ELF-1 (cell line): ENCODE results near the gene NDUFB1.
A peak's percentile ranks its signal among the peaks of the same experiment; 100 is the strongest.

ENCODE experiments used
- DNase-seq: peaks from one replicate; pipeline ENCODE4 v3.0.0-alpha.2; 2016; ENCODE audit warnings: low read depth, low spot score

Gene NDUFB1

DNA sequence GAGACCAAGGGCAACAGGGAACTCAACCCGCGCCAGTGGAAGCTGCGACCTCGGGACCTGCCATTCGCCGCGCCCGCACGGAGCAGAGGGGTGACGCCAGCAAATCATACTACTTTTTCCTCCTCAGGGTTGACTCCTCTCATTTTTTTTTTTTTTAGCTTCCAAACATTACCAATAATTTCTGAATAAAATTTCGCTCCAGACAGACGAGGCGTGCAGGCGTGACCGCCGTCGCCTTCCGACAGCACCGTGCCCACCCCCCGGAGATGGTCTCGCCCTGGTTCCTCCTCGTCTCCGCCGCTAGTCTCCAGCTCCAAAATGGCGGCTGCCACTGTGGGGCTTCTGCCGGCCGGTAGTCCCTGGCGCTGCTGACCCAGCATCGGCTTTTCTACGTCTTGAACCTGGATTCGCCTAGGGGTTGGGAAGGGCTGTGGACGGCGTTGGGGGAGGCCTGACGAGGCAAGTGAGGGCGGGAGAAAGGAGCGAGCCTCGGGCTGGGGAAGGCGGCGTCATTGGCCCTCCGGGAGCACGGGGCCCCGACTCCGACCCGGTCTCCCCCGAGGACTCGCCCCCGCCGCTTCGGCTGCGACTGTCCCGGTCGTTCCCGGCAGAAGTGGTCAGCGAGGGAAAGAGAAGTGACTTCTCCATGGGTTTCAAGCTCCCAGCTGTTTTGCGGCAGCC, at the start of gene NDUFB1, which contains the start of gene CPSF2:
NDUFB1 (minus strand) TSS at position 37 of the 681 bp plus-strand sequence. CDS start 4,069 bp downstream, outside the sequence.
CPSF2 (plus strand) TSS at position 300 of the 681 bp plus-strand sequence. CDS start 9,016 bp downstream, outside the sequence.
- peak; percentile 90 for DNase-seq

DNA sequence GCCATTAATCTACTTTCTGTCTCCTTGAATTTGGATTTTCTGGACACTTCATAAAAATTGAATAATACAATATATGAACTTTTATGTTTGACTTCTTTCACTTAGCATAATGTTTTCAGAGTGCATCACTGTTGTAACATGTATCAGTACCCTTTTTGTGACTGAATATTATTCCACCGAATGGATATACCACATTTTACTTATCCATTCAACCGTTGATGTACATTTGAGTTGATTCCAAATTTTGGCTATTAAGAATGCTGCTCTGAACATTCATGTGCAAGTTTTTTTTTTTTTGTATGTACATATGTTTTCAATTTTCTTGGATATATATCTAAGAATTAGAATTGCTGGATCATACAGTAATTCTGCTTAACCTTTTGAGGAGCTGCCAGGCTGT, 43.5 kb upstream of the NDUFB1 start:
- DNase-seq, result no peak

DNA sequence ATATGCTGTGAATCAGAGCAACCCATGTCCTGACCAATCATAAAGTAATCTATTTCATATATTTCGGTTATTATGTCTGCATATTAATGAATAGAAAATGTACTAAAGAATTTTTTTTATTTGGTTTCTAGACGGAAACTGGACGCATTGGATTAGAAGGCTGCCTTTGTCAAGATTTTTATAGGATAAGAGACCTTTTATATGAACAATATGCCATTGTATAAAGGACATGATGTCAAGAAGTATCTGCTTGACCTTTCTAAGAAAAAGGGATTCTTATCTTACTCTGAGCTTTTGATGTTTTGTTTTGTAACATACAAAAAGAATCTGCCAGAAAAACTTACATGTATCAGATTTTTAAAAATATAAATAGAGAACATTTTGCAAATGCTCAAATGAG, 40.0 kb upstream of the NDUFB1 start:
- no peak for DNase-seq

DNA sequence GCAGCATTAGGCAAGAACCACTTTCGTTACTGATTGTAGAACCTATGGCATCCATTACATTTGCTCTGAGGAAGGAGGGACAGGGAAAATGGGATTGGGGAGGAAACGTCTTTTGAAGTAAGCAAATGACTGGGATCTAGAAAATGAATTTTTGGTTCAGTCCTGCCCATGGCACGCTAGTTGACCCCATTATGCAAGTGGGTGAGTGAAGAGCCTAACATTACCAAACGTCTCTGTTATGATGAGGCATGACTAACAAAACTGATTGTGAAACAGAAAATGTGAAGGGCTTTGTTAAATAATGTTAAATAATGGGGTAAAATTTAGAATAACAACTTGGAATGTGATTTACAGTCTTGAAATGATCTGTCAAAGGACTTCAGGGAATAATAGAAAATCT, 39.1 kb upstream of the NDUFB1 start:
- no peak for DNase-seq

DNA sequence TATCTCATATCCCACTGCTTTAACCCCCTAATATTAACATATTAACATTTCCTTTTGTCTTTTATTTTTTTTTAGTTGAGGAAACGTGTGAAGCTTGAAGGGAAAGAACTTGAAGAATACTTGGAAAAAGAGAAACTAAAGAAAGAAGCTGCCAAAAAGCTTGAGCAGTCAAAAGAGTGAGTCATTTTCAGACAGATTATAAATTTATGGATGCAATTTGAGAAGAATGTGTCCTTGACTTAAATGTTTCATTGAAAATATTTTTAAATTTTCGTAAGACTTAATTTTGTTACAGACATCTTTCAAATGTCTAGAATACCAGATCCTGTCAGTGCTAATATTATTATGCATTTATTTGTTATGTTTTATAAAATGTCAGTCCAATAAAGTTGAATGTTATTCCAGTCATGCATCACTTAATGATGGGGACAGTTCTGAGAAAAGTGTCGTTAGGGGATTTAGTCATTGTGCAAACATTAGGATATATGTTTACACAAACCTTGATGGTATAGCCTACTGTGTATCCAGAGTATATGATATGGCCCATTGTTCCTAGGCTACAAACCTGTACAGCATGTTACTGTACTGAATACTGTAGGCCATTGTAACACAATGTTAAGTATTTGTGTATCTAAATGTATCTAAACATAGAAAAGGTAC, 32.9 kb upstream of the NDUFB1 start:
- no peak for DNase-seq

DNA sequence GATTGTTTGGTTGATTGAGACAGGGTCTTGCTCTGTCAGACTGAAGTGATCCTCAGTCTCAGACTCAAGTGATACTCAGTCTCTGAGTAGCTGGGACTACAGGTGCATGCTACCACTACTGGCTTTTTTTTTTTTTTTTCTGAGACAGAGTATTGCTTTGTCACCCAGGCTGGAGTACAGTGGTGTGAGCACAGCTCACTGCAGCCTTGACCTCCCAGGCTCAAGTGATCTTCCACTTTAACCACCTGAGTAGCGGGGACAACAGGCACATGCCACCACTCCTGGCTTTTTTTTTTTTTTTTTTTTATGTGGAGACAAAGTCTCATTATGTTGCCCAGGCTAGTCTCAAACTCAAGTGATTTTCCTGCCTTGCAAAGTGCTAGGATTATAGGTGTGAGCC, 32.1 kb upstream of the NDUFB1 start:
- DNase-seq, result no peak

DNA sequence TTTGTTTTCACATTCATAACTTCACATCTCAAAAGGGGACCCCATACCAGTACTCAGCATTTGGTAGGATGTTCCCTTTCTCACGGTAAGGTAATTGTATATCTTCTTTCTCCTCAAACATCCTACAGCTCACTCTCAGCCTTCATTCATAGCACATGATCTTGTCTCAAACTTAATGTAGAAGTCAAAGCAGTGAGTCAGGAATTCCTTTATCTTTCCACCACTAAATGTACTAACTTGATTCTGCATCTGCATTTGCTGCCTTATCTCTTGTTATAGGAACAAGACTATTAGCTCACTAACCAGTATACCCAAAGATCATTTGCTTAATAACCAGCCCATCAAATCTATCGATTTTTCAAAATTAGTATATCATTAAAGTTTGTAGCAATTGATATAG, 23.2 kb upstream of the NDUFB1 start:
- DNase-seq, result no peak

DNA sequence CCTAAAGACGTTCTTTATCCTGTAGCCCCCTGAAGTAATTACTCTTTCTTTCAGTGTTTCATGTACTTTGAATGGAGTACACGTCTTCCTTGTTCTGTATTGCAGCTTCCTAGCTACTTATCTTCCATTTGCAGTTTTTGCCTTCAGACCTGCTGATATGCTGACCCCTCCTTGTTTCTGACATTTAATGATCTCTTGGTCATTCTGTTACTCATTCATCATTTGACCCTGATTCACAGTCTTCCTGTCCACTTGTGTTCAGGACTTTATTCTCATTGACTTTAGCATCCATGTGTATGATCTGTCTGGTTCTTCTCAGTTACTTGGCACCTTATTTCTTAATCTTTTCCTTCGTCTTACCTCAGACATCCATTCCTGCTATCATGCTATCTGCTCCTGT, 22.5 kb upstream of the NDUFB1 start:
- no peak for DNase-seq

DNA sequence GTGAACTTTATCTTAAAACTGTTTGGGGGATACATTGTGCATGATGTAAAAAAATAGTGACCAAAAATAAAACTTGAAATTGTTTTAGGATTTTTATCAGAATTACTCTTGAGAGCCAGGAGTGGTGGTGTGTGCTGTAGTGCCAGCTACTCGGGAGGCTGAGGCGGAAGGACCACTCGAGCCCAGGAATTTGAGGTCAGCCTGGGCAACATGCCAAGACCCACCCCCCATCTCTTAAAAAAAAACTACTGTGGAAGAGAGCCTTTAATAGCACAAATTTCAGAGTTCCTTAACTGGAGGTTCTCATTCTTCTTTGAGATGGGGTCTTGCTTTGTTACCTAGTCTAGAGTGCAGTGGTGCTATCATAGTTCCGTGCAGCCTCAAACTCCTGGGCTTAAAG, 21.8 kb upstream of the NDUFB1 start:
- DNase-seq, result no peak

DNA sequence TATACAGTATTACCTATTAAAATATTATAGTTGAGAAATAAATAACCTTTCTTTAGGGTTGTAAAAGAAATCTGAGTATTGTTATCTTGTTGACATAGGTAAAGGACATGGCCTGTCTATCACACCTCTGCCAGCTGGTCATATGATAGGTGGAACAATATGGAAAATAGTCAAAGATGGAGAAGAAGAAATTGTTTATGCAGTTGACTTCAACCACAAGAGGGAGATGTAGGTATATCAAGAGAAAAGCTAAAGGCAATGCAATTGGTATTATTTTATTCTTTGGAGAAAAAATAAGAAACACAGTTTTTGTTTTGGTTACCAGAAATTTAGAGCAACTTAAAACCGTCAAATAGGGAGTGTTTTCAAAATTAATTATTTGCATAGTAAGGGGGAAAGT, 13.8 kb upstream of the NDUFB1 start:
- DNase-seq, result no peak

DNA sequence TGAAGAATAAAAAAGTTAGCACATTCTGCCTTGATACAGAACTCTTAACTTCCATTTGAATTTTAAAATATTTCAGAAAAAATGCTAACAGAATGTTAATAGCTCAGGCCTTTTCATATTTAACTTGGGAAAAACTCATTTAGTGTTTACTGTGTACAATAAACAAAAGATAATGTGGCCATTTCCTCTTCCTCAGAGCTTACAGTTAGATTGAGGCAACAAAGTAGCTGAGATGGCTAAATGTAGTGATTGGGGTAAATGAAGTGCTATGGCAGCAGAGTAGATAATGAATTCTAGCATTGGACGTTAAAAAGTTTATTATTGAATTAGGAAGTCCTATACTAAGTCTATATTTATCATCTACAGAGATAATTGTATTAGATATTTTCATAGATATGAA, 12.9 kb upstream of the NDUFB1 start:
- DNase-seq, result no peak

DNA sequence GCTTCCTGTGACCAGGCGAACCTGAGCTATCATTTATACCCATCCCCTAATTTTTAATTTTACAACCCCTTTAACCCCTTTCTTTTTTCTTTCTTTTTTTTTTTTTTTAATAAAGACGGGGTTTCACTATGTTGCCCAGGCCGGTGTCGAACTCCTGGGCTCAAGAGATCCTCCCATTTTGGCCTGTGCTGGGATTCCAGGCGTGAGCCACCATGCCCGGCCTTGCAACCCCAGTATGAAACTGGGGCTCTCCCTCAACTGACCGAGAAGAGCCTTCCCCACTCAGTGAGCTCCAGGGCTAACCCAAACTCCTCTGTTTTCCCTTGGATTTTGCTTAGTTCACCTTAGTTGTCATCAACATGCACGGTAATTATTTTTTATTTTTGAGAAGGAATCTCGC, 1.3 kb upstream of the NDUFB1 start:
- peak; percentile 12 for DNase-seq

DNA sequence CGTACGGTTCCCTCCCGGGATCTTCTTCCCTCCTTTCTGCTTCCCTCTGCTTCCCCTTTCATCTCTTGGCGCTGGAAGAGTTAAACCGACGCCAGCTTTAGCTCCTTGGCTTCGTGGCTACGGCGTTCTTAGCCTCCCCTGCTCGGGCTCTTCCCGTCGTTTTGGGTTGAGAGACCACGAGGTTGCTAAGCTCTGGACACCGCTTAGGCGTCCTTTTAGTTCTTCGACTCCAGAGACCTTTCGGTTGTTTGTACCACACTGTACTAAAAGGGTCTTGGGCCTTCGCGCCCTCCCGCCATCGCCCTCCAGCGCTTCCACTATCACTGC, 808 bp upstream of the NDUFB1 start:
- DNase-seq, result no peak

DNA sequence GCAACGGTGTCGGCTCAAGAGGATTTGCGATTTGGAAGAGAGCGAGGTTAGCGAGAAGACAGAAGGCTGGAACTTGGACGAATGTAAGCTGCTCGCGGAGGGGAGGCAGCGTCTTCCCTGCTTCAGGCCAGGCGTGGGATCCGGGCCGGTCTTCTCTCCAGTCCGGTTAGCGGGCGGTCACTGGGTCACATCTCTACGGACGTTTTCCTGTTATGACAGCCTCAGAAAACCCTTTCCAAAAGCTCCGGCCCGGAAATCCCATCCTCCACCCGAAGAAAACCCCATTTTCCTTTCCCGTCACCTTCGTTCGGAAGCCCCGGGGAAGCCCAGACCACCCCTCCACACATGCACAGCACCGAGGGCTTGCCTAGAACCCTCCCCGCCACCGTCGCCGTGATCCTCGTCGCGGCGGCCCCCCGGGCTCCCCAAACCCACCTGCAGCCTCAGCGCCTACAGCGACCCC, 268 bp downstream of the NDUFB1 start:
- DNase-seq, result peak; percentile 33

DNA sequence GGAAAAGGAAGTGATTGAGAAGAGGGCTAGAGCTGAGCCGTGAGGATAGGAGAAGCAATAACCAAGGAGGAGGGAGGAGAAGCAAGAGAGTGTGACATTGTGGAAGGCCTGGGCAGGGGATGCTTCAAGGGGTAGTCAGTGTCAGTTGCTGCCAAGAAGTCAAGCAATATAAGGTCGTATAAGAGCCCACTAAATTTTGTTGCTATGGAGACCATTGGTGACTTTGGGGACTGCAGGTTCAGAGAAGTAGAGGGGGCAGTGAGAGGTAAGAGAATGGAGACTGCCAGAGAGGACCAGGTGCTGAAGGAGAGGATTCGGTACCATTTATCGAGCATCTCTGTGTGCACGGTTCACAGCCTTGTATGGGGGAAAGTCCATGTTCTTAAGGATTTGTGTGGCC, 12.0 kb downstream of the NDUFB1 start:
- DNase-seq, result no peak

DNA sequence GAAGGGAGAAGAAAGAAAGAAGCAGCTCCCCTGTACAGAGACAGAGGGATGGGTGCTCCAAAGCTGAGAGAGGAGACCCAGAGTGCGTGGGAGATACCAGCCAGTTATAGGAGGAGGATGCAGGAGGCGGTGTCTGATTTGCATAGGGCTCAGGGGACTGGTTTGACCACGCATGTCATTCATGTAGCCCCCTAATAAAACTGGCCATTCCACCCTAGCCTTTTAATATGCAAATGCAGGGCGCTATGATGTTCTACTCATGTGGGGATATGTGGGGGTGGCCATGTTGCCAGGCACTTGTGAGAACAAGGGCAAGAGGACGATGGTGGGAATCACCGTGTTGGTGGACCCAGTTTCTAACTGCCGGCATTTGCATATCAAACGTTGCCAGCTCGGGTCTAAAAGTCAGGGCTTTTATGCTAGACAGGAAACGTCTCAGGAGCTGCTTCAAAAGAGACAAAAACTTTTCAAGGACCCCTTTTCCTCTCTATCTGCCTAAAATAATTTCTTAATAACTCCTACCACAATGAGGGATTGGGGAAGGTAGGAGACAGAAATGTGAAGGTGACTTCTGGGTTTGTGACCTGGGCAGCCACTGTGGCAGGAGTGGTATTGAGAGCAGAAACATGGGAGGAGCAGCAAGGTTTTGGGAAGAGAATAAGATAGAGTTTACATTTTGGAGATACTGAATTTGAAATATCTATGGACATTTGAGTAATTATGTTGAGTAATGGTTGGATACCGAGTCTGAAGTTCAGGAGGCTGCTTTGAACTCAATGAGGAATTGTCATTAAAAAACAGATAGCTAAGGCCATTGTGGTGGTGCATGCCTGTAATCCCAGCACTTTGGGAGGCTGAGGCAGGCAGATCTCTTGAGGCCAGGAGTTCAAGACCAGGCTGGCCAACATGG, 12.9 kb downstream of the NDUFB1 start:
- peak; percentile 82 for DNase-seq

DNA sequence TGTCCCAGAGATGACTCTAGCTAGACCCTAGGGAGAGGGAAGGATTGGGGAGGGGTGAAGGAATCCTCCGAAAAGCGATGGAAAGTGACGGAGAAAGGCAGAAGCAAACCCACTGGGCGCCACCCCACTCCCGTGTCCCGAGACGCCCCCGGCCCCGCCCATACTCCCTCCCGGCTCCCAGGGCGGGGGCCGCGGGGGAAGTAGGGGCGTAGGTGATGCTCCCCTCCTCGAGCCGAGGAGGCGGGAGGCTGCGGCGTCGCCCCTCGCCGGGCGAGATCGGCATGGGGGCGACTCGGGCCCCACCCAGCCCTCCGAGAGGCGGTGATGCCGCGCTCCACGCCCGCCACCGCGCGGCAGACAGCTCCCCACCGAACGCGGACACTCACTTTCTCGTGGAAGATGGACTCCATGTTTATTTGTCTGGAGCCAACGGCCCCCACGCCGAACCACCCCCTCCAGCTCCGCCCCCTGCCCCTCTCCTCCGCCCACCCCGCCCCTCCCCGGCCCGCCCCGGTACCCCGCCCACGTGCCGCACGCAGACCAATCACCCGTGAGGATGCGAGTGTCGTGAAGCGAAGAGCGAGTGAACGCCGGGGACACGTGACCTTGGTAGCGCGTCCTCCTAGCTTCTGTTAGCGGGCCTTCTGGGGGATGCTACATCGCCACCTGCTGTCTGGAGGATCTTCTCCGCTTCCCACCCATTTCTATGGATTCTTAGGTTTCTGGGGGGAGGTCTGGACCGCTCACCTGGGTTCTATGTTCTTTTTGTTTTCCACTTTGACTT, 15.2 kb downstream of the NDUFB1 start, which contains the start of gene ATXN3:
ATXN3 (minus strand) TSS at position 440 of the 784 bp plus-strand sequence; CDS start at position 410, 30 bp downstream.
- peak; percentile 95 for DNase-seq

DNA sequence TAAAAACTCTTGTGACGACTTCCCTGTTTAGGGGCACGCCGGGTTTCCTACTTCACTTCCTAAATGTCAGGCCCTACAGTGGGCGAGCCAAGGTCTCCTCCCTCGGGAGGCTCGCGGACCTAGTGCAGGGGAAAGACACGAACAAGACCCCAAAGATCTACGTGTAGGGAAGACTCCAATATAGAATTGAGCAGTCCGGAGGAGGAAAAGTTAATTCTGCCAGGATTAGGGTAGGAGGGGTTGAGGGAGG, 15.7 kb downstream of the NDUFB1 start:
- no peak for DNase-seq

DNA sequence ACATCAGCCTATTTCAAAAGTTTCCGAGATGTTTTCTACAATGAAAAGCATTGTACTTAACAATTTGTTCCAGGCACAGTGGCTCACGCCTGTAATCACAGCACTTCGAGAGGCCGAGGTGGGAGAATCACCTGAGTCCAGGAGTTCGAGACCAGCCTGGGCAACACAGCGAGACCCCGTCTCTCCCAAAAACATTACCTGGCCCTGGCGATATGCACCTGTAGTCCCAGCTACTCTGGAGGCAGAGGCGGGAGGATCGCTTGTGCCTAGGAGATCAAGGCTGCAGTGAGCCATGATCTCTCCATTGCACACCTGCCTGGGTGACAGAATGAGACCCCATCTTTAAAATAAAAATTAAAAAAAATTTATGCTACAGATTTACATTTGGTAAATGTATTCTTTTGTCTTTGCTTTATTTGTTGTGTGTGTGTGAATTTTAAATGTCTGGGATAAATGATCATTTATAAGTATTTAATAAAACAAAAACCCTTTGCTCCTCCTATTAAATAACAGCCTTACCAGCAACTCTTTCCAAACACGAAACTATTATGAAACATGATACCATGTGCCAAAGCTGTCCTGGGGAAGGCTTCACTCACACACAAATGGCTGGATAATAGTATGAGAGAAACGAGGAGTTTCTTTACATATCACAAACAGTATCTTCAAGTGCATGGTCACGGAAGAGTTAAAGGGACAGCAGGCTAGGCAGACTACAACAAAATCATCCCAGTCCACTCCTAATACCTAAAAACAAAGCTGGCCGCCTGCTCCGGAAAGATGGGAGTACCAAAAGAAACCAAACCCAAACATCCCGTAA, 16.2 kb downstream of the NDUFB1 start:
- no peak for DNase-seq

DNA sequence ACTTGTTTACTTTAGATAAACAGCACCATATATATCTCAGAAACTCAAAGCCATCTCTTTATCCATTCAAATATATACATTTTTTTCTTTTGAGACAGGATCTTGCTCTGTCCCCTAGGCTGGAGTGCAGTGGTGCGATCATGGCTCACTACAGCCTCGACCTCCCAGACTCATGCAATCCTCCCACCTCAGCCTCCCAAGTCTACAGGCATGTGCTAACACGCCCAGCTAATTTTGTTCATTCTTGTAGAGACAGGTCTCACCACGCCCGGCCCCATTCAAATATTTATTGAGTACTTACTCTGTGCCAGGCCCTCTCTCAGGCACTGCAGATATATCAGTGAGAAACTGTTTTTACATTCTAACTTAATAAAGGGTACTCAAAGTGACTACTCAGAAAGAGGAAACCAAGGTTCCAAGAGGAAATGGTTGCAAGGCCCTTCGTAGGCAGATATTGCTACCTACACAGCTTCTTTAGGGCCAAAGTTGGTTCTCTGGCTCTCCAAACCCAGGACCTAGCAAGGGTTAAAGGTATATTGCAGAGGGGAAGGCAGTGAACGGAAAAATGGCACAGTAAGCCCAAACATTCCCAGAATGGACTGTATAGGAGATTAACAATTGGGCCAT, 18.0 kb downstream of the NDUFB1 start:
- DNase-seq, result no peak
